Hypothalamus (tissue), 51 donors: ENCODE measurements around the gene SYNE1.

ENCODE experiments used
- DNase-seq, 51 donors: peaks; one replicate each; lab custom pipeline; 2025; lab: John Stamatoyannopoulos, UW

The SYNE1 gene

GRCh38 chr6:152250127-152250526 is 387.0 kb downstream of the SYNE1 start:
- no peak for DNase-seq

DNA sequence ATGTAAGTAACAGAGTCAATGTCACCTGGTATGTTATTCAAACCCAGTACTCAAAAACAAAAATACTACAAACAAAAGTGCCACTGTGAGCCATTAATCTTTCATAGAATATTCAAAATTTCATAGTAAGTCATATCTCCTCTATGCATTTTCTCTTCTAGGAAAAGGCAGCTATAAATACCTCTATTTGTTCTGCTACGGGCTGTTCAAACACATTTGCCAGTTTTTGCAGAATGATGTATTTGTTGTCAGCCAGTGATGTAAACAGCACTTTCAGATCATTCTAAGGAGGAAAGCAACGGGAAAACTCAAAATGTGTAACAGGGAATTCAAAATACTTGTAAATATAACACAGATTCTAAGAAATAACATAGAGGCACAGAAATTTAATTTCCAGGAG is 388.2 kb downstream of the SYNE1 start:
- no peak for DNase-seq

GRCh38 chr6:152246554-152247337 is 390.4 kb downstream of the SYNE1 start:
- no peak for DNase-seq

DNA sequence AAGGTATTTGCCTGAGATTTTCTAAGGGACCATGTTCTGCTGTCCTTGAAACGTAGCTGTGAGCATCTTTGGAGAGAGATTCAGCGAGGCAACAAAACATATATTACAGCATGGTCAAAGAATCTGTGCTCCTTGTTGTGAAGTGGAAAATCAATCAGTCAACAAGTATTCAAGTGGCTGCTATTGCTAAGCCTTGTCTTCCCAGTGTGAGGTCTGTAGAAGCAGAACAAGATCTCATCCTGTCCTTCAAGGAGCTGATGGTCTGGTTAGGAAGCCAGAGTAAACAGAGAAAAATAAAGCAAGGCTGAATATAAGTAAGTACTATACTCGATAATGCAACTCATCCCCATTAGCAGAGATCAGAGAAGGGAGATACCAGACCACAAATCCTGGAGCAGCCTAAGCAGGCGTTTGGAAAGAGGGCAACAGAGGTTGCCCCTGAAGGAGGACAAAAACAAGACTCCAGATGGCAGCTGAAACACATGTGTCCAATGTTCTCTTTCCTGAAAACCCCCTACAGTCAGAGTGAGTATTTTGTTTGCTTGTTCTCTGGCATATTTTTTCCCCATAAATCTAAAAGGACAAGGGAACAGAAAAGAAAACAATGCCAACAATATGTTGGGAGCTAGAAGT is 392.0 kb downstream of the SYNE1 start:
- DNase-seq: no peak

GRCh38 chr6:152241013-152241766 is 396.0 kb downstream of the SYNE1 start:
- DNase-seq: no peak

DNA sequence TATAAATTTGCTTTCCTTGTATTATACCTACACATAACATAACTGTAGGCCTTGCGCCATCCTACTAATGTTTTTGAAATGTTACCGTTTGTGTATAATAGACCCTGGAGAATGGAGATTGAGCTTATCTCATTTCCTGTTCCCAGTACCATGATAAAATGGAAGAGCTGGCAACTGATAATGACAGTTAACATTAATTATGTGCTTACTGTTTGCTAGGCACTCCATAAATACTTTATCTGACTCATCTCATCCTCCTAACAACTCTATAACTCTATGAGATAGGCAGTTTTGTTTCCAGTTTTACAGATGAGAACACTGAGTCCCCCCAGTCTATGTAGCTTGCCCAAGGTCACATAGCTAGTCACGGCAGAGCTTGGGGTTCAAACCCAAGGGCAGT is 396.7 kb downstream of the SYNE1 start:
- no peak for DNase-seq

DNA sequence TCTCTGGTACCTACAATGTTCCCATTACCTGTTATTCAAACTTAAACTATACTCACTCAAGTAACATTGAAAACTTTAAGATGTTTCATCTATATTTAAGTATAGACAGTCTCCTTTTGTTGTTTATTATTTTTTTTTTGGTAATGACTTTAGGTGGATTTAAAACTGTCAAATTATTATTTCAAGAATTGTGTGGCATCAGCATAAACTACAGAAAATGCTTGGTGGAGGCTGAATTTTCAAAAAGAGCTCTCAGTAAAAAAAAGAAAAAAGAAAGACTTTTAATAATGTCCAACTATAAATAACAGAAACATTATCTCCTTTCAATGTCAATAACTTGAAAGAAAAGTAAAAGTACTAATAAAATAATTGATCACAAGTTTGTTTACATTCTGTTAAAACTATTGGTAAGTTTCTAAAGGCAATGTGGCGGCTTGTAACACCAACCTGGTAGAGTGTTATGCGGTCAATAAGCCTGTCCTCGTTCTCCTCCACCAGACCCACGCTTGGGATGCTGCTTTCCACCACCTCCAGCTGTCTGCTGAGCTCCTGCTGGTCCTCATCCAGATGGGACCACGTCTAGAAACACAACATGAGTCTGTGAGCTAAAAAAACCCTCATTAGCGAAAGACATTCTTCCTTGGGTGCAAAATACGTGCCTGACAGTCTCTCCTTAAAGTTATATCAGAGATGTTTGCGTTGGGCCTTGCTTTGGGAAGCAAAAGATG is 400.6 kb downstream of the SYNE1 start:
- peak in 1 of 51 donors; percentile 32 for DNase-seq

DNA sequence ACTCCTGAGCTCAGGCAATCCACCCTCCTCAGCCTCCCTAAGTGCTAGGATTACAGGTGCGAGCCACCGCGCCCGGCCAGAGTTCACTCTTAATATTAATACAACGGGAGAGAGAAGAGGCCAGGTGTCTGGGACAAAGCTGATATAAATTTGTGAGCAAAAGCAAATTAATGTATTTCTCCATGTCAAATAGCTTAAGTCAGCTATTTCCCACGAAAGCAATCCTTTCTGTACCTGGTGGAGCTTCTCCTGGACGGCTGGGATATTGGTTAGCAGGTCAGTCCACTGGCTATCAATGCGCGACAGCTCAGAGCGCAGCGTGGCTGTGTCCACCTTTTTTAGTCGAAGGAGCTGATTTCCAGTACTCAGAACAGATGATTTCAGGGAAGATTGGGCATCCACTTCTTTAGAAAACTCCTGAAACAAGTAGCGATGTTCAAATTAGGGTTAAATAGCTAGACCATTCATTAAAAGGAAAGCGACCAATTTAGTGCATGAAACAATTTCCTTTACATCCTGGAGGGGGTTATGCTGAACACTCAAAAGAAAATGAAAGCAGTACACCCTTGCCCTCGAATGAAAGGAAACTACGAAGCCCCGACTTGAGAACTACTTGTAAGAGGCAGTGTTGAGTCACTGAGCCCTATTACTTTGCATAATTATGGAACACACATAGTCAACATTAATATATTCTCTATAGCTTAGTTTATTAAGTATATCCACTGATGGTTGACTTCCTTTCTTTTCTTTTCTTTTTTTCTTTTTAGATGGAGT is 403.4 kb downstream of the SYNE1 start:
- DNase-seq: no peak

DNA sequence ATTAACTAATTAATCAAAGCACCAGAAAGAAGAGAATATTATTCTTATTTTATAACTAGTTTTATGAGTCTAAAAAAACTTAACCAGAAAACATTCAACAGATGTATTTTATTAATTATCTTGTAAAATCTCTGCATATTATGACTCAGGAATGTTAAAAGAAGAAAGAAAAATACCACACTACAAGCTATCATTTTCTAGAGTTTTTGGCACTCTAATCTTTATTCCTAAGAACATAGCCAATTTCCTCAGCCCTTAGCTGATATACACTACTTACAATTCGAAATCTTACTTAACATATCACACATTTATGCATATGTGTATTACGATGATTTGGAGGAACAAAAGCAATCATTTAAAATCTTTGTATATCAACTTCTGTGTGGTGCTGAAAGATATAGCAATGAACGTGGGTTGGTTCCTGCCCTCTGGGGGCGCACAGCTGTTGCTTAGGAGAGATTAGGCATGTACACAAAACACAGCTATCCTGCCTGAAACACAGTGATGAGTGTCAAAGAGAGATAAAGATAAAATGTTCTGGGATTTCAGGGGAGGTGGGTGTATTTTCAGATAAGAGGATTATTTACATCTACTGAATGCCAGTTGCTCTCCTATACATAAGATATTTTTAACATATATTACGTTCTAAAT is 404.5 kb downstream of the SYNE1 start:
- no peak for DNase-seq

DNA sequence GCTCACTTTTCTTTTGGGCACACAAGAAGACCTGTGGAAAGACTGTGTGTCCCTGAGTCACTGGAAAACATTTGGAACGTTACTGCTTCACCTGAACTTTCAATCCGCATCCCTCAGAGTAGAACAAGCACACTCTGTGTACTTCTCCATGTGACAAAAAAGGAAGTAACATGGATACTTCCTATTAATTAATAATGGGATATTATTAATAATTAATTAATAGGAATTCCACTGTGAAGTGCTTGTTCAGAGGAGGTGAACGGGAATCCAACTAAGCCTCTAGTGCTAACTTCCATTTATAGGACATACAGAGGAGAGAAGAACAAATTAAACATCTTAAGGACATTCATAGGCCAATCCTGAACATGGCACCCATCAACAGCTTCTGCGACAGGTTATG is 407.8 kb downstream of the SYNE1 start:
- DNase-seq: no peak

- no peak for DNase-seq
Measured at GRCh38 chr6:152226119-152226518, 411.0 kb downstream of the SYNE1 start.

GRCh38 chr6:152225241-152225934 is 411.8 kb downstream of the SYNE1 start:
- no peak for DNase-seq

GRCh38 chr6:152223636-152224035 is 413.5 kb downstream of the SYNE1 start:
- DNase-seq: no peak

DNA sequence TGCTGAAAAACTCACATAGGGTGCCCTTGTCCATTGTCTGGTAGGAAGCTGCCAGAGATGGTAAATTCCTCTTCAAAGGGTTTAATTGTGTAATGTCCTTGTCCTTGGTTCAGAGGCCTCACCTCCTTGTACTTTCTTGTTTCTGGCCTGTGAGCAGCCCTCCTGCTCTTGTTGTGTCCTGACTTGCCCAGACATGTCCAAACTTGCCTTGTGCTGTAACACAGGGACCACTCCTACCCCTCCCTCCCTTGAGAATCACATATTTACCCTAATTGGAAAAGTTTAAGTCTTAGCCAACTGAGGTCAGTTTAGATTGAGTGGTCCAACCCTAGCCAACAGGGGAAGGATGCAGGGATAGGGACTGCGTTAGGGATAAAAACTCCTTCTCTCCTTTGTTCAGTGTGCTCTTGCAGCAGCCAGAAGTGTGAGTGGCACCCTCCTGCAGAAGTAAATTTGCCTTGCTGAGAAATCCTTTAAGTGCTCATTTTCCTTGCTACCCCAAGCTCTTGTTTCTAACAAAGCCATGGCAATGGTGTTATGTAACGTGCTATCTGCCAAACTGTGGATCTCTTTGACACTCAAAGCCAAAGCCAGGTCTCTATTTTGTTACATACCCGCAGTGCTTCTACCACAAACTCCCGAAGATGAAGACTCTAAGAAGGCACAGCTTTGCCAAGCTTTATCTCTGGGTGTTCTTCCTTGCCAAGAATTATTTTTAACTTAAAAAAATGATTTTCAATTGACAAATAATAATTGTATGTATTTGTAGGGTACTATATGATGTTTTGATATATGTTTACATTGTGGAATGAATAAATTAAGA is 415.1 kb downstream of the SYNE1 start:
- DNase-seq: no peak

DNA sequence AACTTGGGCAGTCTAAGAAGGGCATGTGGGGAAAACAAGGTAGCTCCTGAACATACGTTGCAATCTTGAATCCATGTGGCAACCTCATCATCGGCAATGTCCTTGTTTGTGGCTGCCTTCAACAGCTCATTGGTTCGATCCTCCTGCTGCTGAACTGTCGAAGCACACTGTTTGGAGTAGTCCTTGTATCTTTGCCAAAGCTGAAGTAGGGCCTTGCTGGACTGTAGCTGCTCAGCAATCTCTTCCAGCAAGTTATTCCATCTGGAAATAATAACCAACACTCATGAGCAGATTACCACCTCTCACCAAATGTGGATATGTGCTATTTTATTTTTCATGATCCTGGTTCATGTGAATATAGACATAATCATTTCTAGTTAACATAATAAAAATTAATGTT is 416.4 kb downstream of the SYNE1 start:
- DNase-seq: no peak

GRCh38 chr6:152218887-152219286 is 418.3 kb downstream of the SYNE1 start:
- no peak for DNase-seq

- DNase-seq: no peak
Measured at GRCh38 chr6:152212437-152212836, 424.7 kb downstream of the SYNE1 start.

DNA sequence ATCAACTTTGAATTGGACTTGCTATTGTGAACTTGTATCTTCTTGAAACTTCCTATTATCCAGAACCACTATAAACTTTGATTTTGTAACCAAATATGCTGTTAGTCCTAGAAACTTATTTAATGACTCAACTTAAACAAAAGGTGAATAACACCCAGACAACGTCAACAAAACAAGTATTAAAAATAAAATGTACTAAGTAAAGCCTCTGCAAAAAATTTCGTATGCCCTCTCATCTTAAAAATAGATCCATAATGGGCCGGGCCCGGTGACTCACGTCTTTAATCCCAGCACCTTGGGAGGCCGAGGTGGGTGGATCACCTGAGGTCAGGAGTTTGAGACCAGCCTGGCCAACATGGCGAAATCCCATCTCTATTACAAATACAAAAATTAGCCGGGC is 428.0 kb downstream of the SYNE1 start:
- no peak for DNase-seq
